Esophagus muscularis mucosa (tissue), 4 donors: ENCODE measurements around the gene DUS1L.

ENCODE experiments used
- CTCF ChIP-seq, 3 experiments: fragments of 200-600 bp in 2 of 3; fragments of 450-650 bp in 1 of 3; sonication (generic) in 2 of 3; IDR thresholded peaks; one replicate each; pipeline ENCODE4 v1.5.1; 2017 to 2019; ENCODE audit warnings: antibody characterized with exemption in 3 of 3, mild to moderate bottlenecking in 2 of 3, moderate library complexity in 1 of 3
- EP300 ChIP-seq: sonication (generic); formaldehyde crosslinking; IDR thresholded peaks from one replicate; pipeline ENCODE4 v1.6.1; 2017; ENCODE audit warnings: antibody characterized with exemption
- POLR2A ChIP-seq: fragments of 450-650 bp; IDR thresholded peaks from one replicate; pipeline ENCODE4 v1.6.1; 2017; ENCODE audit warnings: antibody characterized with exemption, moderate library complexity, mild to moderate bottlenecking, low read depth
- POLR2AphosphoS5 ChIP-seq, 2 donors: sonication (generic); formaldehyde crosslinking; IDR thresholded peaks; one replicate each; pipeline ENCODE4 v1.6.1; 2017; ENCODE audit warnings: antibody characterized with exemption in 2 of 2

GRCh38 chr17:82037889-82038195 lies 27.8 kb downstream of the DUS1L start:
- TF ChIP-seq POLR2AphosphoS5 (IDR thresholded peaks at IDR 0.05) (no peak), POLR2A (no peak), CTCF (IDR thresholded peaks at IDR 0.05) (no peak), EP300 (no peak)
